T47D (cell line): ENCODE measurements around the gene MYT1.

ENCODE experiments used
- DNase-seq, 2 experiments: peaks; one replicate each; pipeline versions ENCODE4 v3.0.0 to v3.0.0-alpha.2; 2011 to 2012; ENCODE audit warnings: low read depth in 1 of 2, low spot score in 1 of 2
- JUND ChIP-seq: IDR thresholded peaks from 2 replicates; pipeline ENCODE4 v1.6.1; 2012; ENCODE audit warnings: low read depth
- in situ Hi-C: cut with HindIII; loops from 2 replicates; pipeline ENCODE4 v1.10.0; 2016; ENCODE audit warnings: low sequenced_read_pairs, low pct_unique_long_range_greater_than_20kb

The MYT1 gene

GRCh38 chr20:64188091-64188490 is 23.8 kb downstream of the MYT1 start:
- TF ChIP-seq JUND = no peak
- DNase-seq = no peak
- in situ Hi-C loops = no loop called here

- in situ Hi-C loops = no loop called here
- no peak for TF ChIP-seq JUND
- DNase-seq = no peak
Measured at GRCh38 chr20:64188682-64189529, 24.7 kb downstream of the MYT1 start.

- TF ChIP-seq JUND = no peak
- in situ Hi-C loops = no loop called here
- no peak for DNase-seq
Measured at GRCh38 chr20:64189530-64189966, 25.3 kb downstream of the MYT1 start.

GRCh38 chr20:64189986-64190385 is 25.7 kb downstream of the MYT1 start:
- in situ Hi-C loops = no loop called here
- TF ChIP-seq JUND = no peak
- DNase-seq = no peak

- in situ Hi-C loops = no loop called here
- no peak for DNase-seq
- TF ChIP-seq JUND = no peak
Measured at GRCh38 chr20:64191002-64191401, 26.8 kb downstream of the MYT1 start.

- in situ Hi-C loops = no loop called here
- no peak for DNase-seq
- no peak for TF ChIP-seq JUND
Measured at GRCh38 chr20:64192406-64192805, 28.2 kb downstream of the MYT1 start.

GRCh38 chr20:64193058-64193457 is 28.8 kb downstream of the MYT1 start:
- in situ Hi-C loops = no loop called here
- no peak for DNase-seq
- no peak for TF ChIP-seq JUND

- in situ Hi-C loops = no loop called here
Measured at GRCh38 chr20:64194269-64194668, 30.0 kb downstream of the MYT1 start.

GRCh38 chr20:64196309-64196708 is 32.1 kb downstream of the MYT1 start:
- TF ChIP-seq JUND = no peak
- in situ Hi-C loops = no loop called here
- DNase-seq = no peak

More at GRCh38 chr20:64194269-64194668, 30.0 kb downstream of the MYT1 start:
- no peak for DNase-seq
- TF ChIP-seq JUND = no peak

GRCh38 chr20:64196847-64197306 is 32.6 kb downstream of the MYT1 start:
- in situ Hi-C loops = no loop called here
- no peak for DNase-seq
- no peak for TF ChIP-seq JUND

- no peak for DNase-seq
- no peak for TF ChIP-seq JUND
- in situ Hi-C loops = no loop called here
Measured at GRCh38 chr20:64198347-64198746, 34.1 kb downstream of the MYT1 start.

- DNase-seq = no peak
- in situ Hi-C loops = no loop called here
- TF ChIP-seq JUND = no peak
Measured at GRCh38 chr20:64199395-64199794, 35.1 kb downstream of the MYT1 start.

GRCh38 chr20:64200740-64201139 is 36.5 kb downstream of the MYT1 start:
- TF ChIP-seq JUND = no peak
- in situ Hi-C loops = no loop called here
- DNase-seq = no peak
